ENCODE measurements around the gene RBM4.

The RBM4 gene

GRCh38 chr11:66688561-66689534 lies 50.3 kb downstream of the RBM4 start:
- Histone ChIP-seq H3K36me3 (replicated peaks) (no peaks in the 10 kb centered on the region), H3K27me3 (replicated peaks) (no peaks in the 10 kb centered on the region), H3K27ac (no peak overlapping the region), H3K4me3 (ENCODE audit: low read depth, low read length) (no peak overlapping the region)
- in situ Hi-C loops (cut with HindIII; ENCODE audit: low pct_ligation_motif_present, low sequenced_read_pairs): no loop called here
- TF ChIP-seq, protein P1, sequence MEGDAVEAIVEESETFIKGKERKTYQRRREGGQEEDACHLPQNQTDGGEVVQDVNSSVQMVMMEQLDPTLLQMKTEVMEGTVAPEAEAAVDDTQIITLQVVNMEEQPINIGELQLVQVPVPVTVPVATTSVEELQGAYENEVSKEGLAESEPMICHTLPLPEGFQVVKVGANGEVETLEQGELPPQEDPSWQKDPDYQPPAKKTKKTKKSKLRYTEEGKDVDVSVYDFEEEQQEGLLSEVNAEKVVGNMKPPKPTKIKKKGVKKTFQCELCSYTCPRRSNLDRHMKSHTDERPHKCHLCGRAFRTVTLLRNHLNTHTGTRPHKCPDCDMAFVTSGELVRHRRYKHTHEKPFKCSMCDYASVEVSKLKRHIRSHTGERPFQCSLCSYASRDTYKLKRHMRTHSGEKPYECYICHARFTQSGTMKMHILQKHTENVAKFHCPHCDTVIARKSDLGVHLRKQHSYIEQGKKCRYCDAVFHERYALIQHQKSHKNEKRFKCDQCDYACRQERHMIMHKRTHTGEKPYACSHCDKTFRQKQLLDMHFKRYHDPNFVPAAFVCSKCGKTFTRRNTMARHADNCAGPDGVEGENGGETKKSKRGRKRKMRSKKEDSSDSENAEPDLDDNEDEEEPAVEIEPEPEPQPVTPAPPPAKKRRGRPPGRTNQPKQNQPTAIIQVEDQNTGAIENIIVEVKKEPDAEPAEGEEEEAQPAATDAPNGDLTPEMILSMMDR (IDR thresholded peaks at IDR 0.05; ENCODE audit: low read depth, low read length, missing control alignments): no peak
- DNase-seq: no peak

GRCh38 chr11:66689661-66690590 lies 51.4 kb downstream of the RBM4 start:
- in situ Hi-C loops (cut with HindIII; ENCODE audit: low pct_ligation_motif_present, low sequenced_read_pairs): no loop called here
- Histone ChIP-seq H3K4me3 (ENCODE audit: low read depth, low read length) (no peak overlapping the region), H3K27ac (no peak overlapping the region), H3K36me3 (replicated peaks) (no peaks in the 10 kb centered on the region), H3K27me3 (replicated peaks) (no peaks in the 10 kb centered on the region)
- TF ChIP-seq, protein P1 (IDR thresholded peaks at IDR 0.05; ENCODE audit: low read depth, low read length, missing control alignments): no peak
- no peak for DNase-seq

- TF ChIP-seq, protein P1 (IDR thresholded peaks at IDR 0.05; ENCODE audit: low read depth, low read length, missing control alignments): no peak
- H3K27ac ChIP-seq: no peak overlapping the region
- H3K36me3 ChIP-seq (replicated peaks): no peaks in the 10 kb centered on the region
- H3K4me3 ChIP-seq (ENCODE audit: low read depth, low read length): no peak overlapping the region
- no peak for DNase-seq
- in situ Hi-C loops (cut with HindIII; ENCODE audit: low pct_ligation_motif_present, low sequenced_read_pairs): no loop called here
- H3K27me3 ChIP-seq (replicated peaks): no peaks in the 10 kb centered on the region
Measured at GRCh38 chr11:66691311-66691980, 52.9 kb downstream of the RBM4 start.

DNA sequence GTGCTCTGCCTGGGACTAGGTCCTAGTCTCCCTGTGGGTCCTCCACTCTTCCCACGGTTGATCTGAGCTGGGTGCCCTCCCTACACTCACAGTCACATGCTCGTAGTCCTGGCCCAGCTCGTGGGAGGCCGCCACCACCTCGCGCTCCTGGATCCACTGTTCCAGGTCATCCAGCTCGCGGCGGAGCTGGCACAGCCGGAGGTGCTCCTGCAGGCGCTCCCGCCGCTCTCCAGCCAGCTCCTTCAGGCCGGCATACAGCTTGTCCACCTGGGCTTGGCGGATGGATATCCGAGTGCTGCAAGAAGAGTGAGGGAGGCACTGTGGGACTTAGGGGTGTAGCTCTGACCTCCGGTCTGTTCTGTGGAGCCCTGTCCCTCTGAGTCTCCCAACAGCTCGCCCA lies 53.9 kb downstream of the RBM4 start:
- Histone ChIP-seq H3K36me3 (replicated peaks) (no peaks in the 10 kb centered on the region), H3K27ac (no peak overlapping the region), H3K4me3 (ENCODE audit: low read depth, low read length) (no peak overlapping the region), H3K27me3 (replicated peaks) (no peaks in the 10 kb centered on the region)
- TF ChIP-seq, protein P1 (IDR thresholded peaks at IDR 0.05; ENCODE audit: low read depth, low read length, missing control alignments): no peak
- in situ Hi-C loops (cut with HindIII; ENCODE audit: low pct_ligation_motif_present, low sequenced_read_pairs): no loop called here
- no peak for DNase-seq

DNA sequence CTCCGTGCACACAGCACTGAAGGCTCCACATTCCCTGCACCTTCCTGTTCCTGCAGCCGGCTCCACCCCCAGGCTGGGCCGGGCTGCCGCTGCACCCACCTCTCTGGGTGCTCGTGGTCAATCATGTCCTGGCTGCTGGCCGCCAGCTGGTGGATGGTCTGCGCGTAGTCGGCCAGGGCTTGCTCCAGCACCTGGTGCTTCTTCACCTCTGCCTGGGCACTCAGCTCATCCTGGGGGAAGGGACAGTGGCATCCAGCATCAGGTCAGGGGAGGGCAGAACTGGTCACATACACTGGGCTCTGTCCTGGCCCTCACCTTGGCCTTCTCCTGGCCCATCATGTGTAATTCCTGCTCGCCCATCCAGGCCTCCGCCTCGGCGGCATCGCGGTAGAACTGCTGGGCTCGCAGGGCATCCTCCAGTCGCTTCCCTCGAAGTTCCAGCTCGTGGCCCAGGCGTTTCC lies 54.4 kb downstream of the RBM4 start:
- H3K36me3 ChIP-seq (replicated peaks): no peaks in the 10 kb centered on the region
- DNase-seq: no peak
- H3K27ac ChIP-seq: no peak overlapping the region
- H3K27me3 ChIP-seq (replicated peaks): no peaks in the 10 kb centered on the region
- H3K4me3 ChIP-seq (ENCODE audit: low read depth, low read length): no peak overlapping the region
- in situ Hi-C loops (cut with HindIII; ENCODE audit: low pct_ligation_motif_present, low sequenced_read_pairs): no loop called here
- TF ChIP-seq, protein P1 (IDR thresholded peaks at IDR 0.05; ENCODE audit: low read depth, low read length, missing control alignments): no peak
